Right kidney (tissue), 1 donor: ENCODE results near the gene TRNP1.
"Not testable (repeated sequence)": the region's sequence is repeated elsewhere in the genome, so short reads cannot be mapped to it uniquely, and the experiment has no call there.

Experiments used
- DNase-seq: peaks from one replicate; pipeline ENCODE4 v3.0.0-alpha.2; 2016

Gene TRNP1

DNA sequence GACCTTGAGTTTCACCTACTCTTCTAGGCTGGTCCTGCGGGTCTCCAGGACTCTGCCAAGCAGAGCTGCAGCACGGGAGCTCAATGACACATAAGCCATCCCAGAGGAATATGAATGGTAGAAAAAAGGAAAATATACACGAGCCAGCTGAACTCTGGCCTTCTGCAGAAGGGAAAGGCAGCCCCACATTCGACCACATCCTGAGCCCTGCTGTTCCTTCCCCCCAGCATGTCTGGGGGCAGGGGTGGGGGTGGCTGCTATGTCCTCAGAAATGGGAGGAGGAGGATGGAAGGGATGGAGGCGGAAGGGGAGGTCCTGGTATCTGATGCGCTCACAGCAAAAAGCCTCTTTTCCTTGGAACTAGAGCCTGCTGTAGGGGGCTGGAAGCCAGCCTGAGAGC, 21.1 kb upstream of the TRNP1 start:
- DNase-seq, result no peak

GRCh38 chr1:26972821-26973220, 20.7 kb upstream of the TRNP1 start:
- no peak for DNase-seq

DNA sequence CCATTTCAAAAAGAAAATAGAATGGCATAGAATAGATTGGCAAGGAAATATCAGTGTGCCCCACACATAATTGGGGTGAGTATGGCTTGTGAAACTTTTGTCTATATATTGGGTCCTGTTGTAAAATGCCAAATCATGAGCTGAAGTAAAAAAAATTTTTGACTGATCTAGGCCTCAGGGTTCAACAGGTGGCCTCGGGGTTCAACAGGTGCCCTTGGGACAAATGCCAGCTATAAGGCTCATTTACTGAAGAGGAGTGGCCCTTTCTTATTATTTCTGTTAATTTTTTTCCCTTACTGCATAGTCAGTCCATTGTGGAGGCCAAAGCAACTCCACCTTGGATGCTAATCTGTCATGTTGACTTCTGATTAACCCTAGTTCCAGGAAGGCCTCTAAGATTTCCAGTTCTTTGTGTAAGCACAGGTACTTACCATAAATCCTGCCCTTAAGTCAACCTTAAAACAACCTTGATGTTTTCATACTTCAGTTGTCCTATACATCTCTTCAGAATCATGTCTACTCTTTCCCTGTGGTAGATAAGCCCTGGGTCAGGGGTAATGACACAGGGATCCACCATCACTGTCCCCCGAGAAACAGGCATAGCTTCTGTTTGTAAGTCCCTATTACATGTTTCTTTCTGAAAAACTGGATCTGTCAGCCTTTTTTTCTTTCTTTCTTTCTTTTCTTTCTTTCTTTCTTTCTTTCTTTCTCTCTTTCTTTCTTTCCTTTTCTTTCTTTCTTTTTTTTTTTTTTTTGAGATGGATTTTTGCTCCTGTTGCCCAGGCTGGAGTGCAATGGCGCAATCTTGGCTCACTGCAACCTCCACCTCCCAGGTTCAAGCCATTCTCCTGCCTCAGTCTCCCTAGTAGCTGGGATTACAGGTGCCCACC, 16.6 kb upstream of the TRNP1 start:
- DNase-seq, result no peak

- no peak for DNase-seq
Measured at GRCh38 chr1:26978901-26979300, 14.6 kb upstream of the TRNP1 start.

GRCh38 chr1:26981146-26981846, 12.2 kb upstream of the TRNP1 start:
- no peak for DNase-seq

GRCh38 chr1:26983863-26984262, 9.6 kb upstream of the TRNP1 start:
- DNase-seq, result no peak

GRCh38 chr1:26984291-26984690, 9.2 kb upstream of the TRNP1 start:
- DNase-seq, result no peak

- DNase-seq, result no peak
Measured at GRCh38 chr1:26986658-26987057, 6.8 kb upstream of the TRNP1 start.

DNA sequence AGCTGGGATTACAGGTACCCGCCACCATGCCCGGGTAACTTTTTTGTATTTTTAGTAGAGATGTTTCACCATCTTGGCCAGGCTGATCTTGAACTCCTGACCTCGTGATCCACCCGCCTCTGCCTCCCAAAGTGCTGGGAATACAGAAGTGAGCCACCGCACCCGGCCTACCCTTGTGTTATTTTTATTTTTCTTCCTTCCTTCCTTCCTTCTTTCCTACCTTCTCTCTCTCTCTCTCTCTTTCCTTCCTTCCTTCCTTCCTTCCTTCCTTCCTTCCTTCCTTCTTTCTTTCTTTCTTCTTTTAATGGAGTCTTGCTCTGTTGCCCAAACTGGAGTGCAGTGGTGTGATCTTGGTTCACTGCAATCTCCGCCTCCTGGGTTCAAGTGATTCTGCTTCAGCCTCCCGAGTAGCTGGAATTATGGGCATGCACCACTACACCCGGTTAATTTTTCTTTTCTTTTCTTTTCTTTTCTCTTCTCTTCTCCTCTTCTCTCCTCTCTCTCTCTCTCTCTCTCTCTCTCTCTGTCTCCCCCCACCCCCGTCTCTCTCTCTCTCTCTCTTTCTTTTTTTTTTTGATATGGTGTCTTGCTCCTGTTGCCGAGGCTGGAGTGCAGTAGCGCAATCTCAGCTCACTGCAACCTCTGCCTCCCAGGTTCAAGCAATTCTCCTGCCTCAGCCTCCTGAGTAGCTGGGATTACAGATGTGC, 3.9 kb upstream of the TRNP1 start:
- not testable (repeated sequence) for DNase-seq

DNA sequence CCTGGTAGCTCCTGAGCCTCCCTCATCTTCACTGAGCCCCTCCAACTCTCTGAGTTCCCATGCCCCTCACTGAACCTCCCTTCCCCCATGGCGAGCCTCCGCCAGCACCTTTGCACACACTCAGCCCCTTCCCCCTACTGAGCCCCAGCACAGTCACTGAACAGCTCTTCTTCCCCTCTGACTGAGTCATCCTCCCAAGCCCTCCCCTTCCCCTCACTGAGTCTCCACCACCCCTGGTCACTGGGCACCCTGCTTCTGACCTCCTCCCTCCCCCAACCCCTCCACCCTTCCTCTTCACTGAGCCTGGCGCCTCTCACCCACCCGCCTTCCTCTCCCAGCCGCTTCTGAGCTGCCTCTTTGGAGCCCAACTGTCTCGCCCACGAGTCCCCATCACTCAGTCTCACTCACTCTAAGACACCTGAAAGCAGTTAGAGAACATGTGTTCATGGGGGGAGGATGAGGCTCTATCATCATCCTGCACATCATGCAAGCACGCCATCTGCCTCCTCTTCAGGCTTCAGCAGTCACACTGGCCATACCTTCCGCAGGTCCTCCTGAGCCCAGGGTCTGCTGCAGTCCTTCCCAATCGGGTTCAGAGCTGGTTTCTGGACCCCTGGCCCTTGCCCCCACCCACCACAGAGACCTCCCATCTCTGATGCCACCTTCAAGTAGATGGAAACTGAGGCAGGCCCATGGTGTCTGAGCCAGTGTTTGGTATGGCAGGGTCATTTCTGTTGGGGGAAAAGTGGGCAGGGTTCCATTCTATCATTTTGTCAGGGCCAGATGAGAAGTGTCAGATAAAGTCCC, 2.0 kb upstream of the TRNP1 start:
- no peak for DNase-seq

GRCh38 chr1:26994020-26994786, 711 bp downstream of the TRNP1 start:
- DNase-seq, result peak; percentile 62

- DNase-seq, result no peak
Measured at GRCh38 chr1:26994787-26995517, 1.5 kb downstream of the TRNP1 start.

DNA sequence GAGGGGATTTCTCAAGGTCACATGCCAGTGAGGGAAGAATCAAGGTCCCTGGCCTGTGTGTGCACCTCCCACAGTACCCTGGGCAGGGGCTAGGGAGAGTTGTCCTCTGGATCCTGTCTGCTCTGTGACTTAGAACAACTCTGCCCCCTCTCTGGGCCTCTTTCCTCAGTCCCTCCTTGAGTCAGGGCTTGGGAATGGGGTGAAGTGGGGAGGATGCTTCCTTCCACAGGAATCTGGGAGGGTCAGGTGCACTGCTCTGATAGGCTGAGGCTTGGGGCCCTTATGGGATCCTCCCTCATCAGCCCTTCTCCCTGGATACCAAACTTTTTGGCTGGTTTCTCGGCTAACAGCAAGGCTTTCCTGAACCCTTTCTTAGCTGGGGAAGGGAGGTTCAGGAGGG, 2.5 kb downstream of the TRNP1 start:
- no peak for DNase-seq

DNA sequence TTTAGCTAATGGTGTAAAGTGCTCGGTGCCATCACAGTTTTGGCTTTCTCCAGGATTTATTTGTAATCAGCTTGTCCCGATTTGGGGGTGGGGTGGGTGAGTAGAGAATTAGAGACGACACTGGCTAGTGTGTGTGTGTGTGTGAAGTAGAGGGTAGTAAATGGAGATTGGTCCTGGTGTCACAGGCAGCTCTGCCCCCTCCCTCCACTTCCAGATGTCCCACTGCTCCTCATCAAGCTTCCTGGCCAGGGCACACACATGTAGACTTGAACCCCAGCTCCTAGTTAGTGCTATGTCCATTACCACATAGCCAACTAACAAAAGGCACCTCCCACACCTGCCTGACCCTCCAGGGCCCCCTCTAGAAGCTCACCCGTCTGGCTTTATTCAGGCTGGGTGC, 3.2 kb downstream of the TRNP1 start:
- DNase-seq, result no peak

DNA sequence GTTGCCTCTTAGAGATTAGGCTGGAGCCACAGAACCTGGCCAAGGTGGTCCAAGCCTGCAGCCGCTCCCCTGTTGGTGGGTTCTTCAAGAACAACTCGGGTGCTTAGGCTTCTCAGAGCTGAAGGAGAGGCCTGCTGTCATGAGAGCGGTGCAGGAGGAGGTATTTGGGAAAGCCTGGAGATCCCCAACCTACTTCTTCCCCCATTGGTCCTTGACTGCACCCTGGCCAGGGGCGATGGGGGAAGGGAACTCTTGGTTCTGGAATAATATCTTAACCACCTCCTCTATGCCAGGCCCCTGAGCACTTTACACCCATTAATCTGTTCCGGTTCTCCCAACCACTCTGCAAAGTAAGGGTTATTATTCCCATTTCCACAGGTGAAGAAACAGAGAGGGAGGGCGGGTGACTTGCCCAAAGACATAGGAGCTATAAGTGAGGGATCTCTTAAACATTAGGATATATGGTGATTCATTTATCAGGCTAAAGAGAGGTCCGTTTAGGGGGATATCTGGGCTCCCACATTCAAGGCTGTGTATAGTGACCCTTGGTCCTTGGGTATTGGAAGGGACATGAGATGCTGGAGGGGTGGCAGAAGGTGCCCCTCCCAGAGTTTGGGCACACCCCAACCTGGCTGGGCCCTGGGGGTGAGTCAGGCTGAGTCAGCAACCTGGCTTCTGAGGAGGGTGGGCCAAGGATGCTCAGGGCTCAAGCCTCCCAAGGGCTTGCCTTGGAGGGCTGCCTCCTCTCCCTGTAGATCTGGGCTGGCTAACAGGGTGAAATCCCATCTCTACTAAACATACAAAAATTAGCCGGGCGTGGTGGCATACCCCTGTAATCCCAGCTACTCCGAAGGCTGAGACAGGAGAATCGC, 5.2 kb downstream of the TRNP1 start:
- DNase-seq, result no peak

DNA sequence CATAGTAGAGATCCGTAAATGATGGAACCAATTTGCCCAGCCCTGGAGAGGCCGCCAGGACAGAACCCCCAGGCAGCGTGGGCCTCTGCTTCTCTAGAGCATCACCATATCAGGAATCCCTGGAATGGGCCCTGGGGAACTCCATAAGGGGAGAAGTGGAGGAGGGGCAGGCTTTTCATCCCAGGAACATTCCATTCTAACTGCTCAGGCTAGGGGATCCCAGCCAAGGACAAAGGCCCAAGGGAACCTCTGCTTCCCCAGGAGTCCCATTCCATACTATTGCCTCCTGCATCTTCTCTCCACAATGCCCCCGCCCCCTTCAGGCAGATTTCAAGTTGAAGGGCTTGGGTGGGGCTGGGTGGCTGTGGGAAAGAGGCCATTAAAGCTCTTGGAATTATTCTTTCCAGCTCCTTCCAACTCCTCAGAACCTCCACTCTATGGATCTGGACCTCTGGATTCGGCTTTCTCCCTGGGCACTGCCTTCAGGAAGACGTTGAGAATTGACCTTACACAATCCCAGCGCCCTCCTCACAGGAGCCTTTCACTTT, 6.0 kb downstream of the TRNP1 start:
- DNase-seq, result no peak

DNA sequence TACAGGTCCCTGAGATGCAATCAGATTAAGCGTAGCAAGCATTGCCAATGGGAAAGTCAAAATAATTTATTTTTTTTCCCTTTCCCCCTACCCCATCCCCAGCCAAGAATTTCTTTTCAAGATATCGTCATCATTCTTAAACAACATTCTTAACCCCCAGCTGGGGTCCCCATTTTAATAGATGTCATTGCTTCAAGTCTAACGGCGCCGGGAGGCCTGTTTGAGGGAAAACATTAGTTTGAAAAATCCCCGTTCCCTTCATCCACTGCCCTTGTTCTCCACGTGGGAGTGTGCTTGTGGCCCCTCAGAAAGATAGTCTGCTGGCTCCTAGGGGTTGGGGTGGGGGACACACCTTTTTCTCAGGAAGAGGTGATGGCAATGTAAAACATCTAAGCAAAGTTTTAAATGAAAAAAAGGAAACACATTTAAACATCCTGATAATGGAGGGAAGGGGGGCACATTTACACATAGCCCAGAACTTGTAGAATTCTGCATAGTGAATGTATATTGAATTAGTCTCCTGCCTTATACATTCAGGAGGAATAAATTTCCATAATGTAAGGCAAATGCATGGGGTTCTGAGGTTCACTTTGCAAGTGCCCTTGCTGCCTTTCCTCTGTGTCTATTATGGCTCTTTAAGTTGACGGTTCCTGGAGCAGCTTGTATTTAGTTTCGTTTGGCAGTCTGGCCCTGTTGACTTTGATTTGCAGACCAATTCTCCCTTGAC, 6.8 kb downstream of the TRNP1 start:
- DNase-seq, result no peak

DNA sequence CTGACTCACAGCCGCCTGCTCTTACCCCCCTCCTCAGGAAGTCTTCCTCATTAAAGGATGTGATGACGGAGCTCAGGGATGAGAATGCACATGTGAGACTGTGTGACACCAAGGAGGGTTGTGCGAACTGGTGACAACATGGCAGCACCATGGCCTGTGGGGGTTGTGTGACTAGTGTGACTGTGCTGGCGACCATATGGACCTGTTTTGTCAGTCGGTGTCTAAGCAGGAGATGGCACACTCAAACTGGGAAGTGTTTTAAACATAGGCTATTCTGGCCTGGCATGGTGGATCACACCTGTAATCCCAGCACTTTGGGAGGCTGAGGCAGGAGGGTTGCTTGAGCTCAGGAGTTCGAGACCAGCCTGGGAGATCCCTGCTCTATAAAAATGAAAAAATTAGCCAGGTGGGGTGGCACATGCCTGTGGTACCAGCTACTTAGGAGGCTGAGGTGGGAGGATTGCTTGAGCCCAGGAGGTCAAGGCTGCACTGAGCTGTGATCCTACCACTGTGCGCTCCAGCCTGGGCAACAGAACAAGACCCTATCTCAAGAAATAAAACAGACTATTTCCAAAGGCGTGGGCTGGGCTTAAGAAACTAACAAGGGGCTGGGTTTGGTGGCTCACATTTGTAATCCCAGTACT, 7.4 kb downstream of the TRNP1 start:
- no peak for DNase-seq
